ENCODE data around the gene SUSD3. TPM values are rescaled to one million over a fixed set of nuclear protein-coding genes. Genes with fewer than 3 reads are reported as not detected.

The SUSD3 gene
- total and polyA plus RNA-seq, 9 donors: 1.7 to 3.9 (median 2.6) TPM

DNA sequence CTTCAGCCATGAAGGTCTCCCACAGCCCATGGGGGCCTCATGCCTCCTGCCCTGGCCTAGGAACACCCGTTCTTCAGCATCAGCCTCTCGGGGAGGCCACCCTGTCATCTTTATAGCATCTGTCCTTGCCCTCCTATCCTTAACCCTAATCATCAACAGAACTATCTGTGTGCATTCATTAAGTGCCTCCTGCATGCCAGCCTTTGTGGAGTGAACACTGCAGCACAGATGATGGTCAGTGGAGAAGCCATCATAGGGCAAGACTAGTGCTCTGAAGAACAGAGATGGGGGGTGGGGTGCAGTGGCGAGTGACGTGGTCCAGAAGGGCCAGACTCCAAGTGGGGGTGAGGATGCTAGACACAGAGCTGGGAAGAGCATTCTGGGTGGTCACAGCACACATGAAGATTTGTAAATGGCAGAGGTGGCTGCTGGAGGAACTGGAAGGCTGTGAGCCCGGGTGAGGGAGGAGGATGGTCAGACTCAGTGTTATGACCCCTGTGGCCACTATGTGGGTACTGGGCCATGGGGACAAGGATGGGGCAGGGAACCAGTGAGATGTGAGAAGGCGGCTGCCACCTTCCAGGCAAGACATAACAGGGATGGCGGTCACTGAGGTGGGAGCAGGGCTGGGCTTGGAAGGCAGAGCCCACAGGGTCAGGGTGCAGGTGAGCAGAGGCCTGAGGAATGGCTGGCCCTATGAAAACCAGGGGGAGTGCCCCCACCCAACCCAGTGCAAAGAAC is 33.9 kb downstream of the SUSD3 start:
- WGBS (ENCODE audit: insufficient coverage): 92% methylated on average over 6 of the region's 7 CpGs
- no peak for DNase-seq
- Histone ChIP-seq H3K36me3 (ENCODE audit: control insufficient read depth, insufficient read depth, low read length) (no peaks in the 10 kb centered on the region), H3K4me1 (ENCODE audit: control insufficient read depth, insufficient read depth, low read length) (peaks cover 38% of the 10 kb centered on the region), H3K4me3 (ENCODE audit: low read length) (no peak overlapping the region), H3K27ac (ENCODE audit: low read length) (peak overlapping the region; percentile 99), H3K9me3 (replicated peaks; ENCODE audit: control insufficient read depth, low read depth, low read length) (no peaks in the 10 kb centered on the region), H3K27me3 (ENCODE audit: control insufficient read depth, insufficient read depth, low read length) (no peaks in the 10 kb centered on the region)

DNA sequence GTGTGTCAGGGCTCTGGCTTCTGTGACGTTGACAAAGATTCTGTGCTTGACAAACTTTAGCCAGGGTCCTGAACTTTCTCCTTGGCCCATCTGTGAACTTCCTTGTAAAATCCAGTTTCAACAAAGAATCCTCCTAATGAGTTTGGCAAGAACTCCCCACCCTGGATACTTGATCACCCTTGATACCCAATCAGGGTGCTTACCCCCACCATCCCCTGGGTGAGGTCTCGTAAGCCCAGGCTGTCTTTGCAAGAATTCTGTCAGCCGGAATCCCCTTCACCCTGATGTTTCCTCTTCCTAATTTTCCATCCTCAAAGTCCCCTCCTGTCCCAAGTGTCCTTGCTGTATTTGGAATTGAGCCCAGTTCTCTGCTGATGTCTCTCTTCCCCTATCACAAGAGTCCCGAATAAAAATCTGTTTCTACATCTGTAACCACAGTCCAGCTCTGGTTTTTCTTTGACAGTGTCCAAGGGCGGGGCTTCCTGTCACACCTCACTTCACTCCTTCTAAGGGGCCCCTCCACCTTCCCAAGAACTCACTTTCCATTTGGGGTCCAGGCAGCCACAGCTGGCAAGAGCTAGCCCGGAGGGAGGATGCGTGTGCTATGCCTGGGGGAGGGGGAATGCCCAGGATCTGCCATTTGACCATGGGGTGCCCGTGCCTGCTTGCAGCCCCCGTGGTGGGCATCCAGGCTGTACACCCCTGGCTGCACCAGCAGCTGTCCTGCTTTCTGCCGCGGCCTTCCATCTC is 34.8 kb downstream of the SUSD3 start:
- Histone ChIP-seq H3K4me1 (ENCODE audit: control insufficient read depth, insufficient read depth, low read length) (peaks cover 47% of the 10 kb centered on the region), H3K36me3 (ENCODE audit: control insufficient read depth, insufficient read depth, low read length) (peaks cover 3% of the 10 kb centered on the region), H3K4me3 (ENCODE audit: low read length) (no peak overlapping the region), H3K9me3 (replicated peaks; ENCODE audit: control insufficient read depth, low read depth, low read length) (no peaks in the 10 kb centered on the region), H3K27ac (ENCODE audit: low read length) (peak overlapping the region; percentile 99), H3K27me3 (ENCODE audit: control insufficient read depth, insufficient read depth, low read length) (no peaks in the 10 kb centered on the region)
- 42% methylated on average over 6 of the region's 11 CpGs for WGBS (ENCODE audit: insufficient coverage)
- peak; percentile 84 for DNase-seq

DNA sequence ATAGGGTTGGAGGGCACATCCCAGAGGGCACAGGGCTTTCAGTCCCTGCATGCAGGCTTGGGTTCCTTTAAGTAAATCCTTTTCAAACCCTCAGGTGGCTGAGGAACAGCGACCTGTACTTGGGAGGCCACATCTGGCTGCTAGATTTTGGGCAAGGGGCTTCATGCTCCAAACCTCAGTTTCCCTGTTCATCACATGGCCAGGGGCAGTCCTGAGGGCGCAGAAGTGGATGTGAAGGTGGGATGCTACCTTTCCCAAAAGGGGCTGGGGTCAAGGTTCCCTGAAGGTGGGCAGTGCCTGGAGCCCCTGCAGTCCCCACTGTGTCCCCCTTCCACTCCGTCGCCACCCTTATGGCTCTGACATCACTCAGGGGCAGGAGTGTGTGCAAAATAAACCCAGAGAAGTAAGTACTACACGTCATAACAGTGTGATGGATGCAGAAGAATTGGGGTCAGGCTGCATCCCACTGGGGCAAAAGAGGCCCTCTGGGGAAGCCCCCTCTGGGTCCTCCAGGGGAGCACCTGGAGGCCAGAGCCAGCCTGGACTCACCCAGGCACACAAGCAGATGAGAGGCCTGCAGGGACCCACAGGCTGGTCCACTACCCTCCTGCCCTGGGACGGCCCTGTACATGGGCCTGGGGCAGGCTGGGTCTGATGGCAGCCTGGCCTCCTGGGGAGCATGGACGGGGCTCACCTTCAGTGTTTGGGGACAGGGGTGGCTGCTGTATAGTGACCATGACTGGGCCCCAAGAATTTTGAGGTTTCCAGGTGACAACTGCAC is 35.6 kb downstream of the SUSD3 start:
- H3K4me1 ChIP-seq (ENCODE audit: control insufficient read depth, insufficient read depth, low read length): peaks cover 51% of the 10 kb centered on the region
- H3K27ac ChIP-seq (ENCODE audit: low read length): peak overlapping the region; percentile 99
- no peaks in the 10 kb centered on the region for H3K9me3 ChIP-seq (replicated peaks; ENCODE audit: control insufficient read depth, low read depth, low read length)
- H3K4me3 ChIP-seq (ENCODE audit: low read length): no peak overlapping the region
- WGBS (ENCODE audit: insufficient coverage): 38% methylated on average over 2 of the region's 7 CpGs
- no peak for DNase-seq
- peaks cover 3% of the 10 kb centered on the region for H3K36me3 ChIP-seq (ENCODE audit: control insufficient read depth, insufficient read depth, low read length)
- no peaks in the 10 kb centered on the region for H3K27me3 ChIP-seq (ENCODE audit: control insufficient read depth, insufficient read depth, low read length)

DNA sequence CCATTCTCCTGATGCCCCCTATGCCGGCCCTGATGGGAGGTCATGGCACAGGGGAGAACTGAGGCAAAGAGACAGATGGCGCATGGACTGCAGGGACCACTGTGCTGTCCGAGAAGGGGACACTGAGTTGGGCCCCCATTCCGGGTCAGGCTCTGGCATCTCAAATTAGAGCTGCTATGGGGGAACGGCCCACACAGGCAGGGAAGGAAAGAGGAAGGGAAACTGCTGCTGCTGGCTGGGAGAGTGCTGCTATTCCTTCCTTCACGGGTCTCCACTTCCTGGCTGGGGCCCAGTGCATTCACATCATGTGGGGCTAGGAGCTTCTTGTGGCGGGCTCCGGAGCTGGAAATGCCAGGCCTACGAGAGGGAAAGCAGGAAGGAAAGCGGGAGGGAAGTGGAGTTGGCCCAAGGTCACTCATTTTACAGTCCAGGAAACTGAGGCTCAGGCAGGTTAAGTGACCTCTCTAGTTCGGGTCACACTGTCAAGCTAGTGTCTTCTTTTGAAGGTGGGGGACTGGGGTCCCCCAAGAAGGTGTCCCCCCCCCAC is 36.2 kb downstream of the SUSD3 start:
- Histone ChIP-seq H3K36me3 (ENCODE audit: control insufficient read depth, insufficient read depth, low read length) (peaks cover 3% of the 10 kb centered on the region), H3K9me3 (replicated peaks; ENCODE audit: control insufficient read depth, low read depth, low read length) (no peaks in the 10 kb centered on the region), H3K4me3 (ENCODE audit: low read length) (peak overlapping the region; percentile 61), H3K4me1 (ENCODE audit: control insufficient read depth, insufficient read depth, low read length) (peaks cover 57% of the 10 kb centered on the region), H3K27ac (ENCODE audit: low read length) (peak overlapping the region; percentile 99), H3K27me3 (ENCODE audit: control insufficient read depth, insufficient read depth, low read length) (no peaks in the 10 kb centered on the region)
- WGBS (ENCODE audit: insufficient coverage): 33% methylated on average over 8 of the region's 11 CpGs
- DNase-seq: peak; percentile 93

DNA sequence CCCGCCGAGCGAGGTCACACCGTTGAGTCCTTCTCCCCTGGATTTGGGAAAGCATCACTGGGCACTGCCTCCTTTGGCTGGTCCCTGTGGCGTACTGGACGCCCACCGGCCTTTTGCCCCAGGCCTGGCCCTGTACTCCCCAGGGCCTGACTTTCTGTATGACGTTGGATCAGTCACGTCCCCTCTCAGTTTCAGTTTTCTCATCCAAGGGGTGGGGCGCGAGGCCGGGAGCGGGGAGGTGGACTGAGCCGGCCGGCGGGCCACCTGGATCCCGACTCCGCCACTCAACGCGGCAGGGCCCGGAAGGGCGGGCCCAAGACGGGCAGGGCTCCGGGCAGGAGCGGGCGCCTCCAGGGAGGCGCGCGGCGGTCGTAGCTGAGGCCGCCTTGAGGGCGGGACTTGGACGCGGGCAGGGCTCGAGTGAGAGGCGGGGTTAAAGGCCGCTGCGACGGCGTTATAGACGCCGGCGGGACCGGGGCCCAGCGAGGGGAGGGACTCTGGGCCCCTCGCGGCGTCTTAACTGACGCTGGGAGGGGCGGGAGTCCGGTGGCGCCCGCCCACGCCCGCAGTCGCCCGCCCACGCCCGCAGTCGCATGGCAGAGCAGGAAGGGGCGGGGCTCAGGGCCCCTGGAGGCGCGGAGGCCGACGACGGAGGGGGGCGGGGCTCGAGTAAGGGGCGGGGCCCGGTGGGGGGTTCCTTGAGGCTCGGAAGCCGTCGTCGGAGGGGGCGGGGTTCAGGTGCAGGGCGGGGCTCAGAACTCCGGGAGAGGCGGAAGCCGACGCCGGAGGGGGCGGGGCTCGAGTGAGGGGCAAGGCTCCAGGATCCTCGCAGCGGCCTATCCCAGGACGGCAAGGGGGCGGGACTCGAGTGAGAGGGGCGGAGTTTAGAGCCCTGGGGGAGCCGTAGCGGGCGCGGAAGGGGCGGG is 37.0 kb downstream of the SUSD3 start:
- WGBS (ENCODE audit: insufficient coverage): 7% methylated on average over 72 of the region's 95 CpGs
- Histone ChIP-seq H3K36me3 (ENCODE audit: control insufficient read depth, insufficient read depth, low read length) (peaks cover 3% of the 10 kb centered on the region), H3K4me3 (ENCODE audit: low read length) (peak overlapping the region; percentile 61), H3K27me3 (ENCODE audit: control insufficient read depth, insufficient read depth, low read length) (no peaks in the 10 kb centered on the region), H3K4me1 (ENCODE audit: control insufficient read depth, insufficient read depth, low read length) (peaks cover 57% of the 10 kb centered on the region), H3K27ac (ENCODE audit: low read length) (peak overlapping the region; percentile 99), H3K9me3 (replicated peaks; ENCODE audit: control insufficient read depth, low read depth, low read length) (no peaks in the 10 kb centered on the region)
- peak; percentile 99 for DNase-seq

DNA sequence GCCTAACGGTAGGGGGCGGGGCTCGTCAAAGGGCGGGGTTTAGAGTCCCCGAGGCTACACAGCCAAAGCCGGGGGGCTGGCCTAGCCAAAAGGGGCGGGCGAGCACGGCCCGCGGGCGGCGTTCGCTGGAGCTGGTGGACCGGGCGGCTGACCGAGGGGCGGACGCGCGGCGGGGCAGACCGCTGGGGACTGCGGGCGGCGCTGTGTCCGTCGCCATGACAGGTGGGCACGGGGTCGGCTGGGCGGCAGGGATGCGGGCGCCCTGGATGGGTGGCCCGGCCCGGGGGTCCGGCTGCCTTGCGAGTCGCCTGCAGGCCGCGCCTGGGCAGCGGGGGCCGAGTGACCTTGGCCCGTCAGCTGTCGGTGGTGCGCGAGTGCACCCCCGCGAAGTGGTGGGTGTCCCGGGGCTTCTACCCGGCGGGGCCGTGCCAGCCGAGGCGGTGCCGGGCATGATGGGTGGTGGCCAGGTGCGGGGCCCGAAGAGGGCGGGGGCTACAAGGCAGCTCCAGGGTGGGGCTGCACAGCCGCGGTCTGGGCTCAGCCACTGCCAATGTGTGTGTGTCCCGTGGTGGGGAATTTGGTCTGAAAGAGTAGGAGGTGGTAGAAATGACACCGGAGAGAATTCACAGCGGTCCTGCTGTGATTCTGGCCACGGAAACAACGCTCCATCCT is 37.8 kb downstream of the SUSD3 start, which contains the start of gene CARD19:
Gene CARD19, plus strand, starts transcription at position 87 of the 672 bp plus-strand sequence. Its CDS starts 129 bp downstream, at position 216.
- H3K9me3 ChIP-seq (replicated peaks; ENCODE audit: control insufficient read depth, low read depth, low read length): no peaks in the 10 kb centered on the region
- H3K4me1 ChIP-seq (ENCODE audit: control insufficient read depth, insufficient read depth, low read length): peaks cover 57% of the 10 kb centered on the region
- peak; percentile 81 for DNase-seq
- H3K27me3 ChIP-seq (ENCODE audit: control insufficient read depth, insufficient read depth, low read length): no peaks in the 10 kb centered on the region
- H3K36me3 ChIP-seq (ENCODE audit: control insufficient read depth, insufficient read depth, low read length): peaks cover 3% of the 10 kb centered on the region
- peak within 1 kb of the TSS; percentile 78 for H3K4me3 ChIP-seq (ENCODE audit: low read length)
- WGBS (ENCODE audit: insufficient coverage): under 1% methylated on average over 54 of the region's 65 CpGs
- H3K27ac ChIP-seq (ENCODE audit: low read length): peak within 1 kb of the TSS; percentile 99

DNA sequence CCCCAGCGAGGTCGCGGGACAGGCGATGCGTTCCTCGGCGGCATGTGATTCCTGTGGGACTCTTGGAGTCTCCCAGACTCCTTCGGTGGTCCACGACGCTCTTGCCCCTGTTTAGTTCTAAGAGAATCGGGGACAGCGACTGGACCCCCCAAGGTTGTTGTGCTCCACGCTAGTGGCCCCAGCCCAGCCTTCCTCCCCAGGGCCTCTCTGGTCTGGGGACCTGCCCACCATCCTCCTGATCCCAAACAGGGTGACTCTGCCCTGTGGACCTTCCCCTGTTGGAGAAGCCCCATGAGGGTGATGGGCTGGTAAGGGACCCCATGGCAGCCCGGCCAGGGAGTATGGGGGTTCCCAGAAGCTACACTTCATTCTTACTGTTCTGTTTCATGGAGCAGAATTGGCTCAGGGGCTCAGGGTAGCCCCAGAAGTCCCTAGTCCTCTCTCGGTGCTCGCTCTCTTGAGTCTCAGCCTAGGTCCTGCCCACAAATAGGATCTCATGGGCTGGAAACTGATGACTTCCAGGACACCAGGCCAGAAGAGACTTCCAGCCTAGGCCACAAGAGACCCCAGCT is 38.4 kb downstream of the SUSD3 start:
- H3K27me3 ChIP-seq (ENCODE audit: control insufficient read depth, insufficient read depth, low read length): no peaks in the 10 kb centered on the region
- H3K4me3 ChIP-seq (ENCODE audit: low read length): peak overlapping the region; percentile 78
- 6% methylated on average over 14 of the region's 16 CpGs for WGBS (ENCODE audit: insufficient coverage)
- peak; percentile 48 for DNase-seq
- H3K9me3 ChIP-seq (replicated peaks; ENCODE audit: control insufficient read depth, low read depth, low read length): peaks cover 1% of the 10 kb centered on the region
- H3K4me1 ChIP-seq (ENCODE audit: control insufficient read depth, insufficient read depth, low read length): peaks cover 57% of the 10 kb centered on the region
- peak overlapping the region; percentile 85 for H3K27ac ChIP-seq (ENCODE audit: low read length)
- H3K36me3 ChIP-seq (ENCODE audit: control insufficient read depth, insufficient read depth, low read length): peaks cover 3% of the 10 kb centered on the region

DNA sequence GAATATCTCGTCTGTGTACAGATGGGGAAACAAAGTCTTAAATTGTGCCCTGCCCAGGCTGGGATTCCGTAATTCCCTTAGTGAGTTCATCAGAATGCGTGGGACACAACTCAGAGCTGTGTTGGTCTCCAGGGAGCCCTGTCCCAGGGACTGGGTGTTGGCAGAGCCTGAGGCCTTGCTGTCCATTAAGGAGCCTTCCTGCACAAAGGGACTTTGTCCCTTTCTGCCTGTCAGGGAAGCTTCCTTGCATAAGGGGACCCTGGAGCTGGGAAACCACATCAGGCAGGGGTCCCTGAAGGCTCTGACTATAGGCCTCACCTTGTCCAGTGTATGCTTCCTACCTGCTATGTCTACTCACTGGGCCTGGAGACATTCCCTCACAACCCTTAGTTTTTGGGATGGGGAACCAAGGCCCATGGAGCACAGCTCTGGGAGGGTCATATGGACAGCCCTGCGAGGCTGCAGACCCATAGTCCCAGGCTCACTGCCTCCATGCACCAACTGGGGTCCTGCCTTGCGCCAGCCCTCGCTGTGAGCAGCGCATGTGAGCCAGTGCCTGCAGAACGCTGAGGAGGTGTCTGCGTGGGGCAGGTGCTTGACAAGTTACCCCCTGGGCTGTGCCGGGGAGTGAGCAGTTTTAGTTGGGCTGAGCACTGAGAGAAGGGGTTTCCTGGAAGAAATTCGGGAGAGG is 39.2 kb downstream of the SUSD3 start:
- H3K9me3 ChIP-seq (replicated peaks; ENCODE audit: control insufficient read depth, low read depth, low read length): peaks cover 5% of the 10 kb centered on the region
- peaks cover 53% of the 10 kb centered on the region for H3K4me1 ChIP-seq (ENCODE audit: control insufficient read depth, insufficient read depth, low read length)
- no peak for DNase-seq
- WGBS (ENCODE audit: insufficient coverage): 78% methylated on average over 11 of the region's 11 CpGs
- peak overlapping the region; percentile 15 for H3K27ac ChIP-seq (ENCODE audit: low read length)
- peak overlapping the region; percentile 78 for H3K4me3 ChIP-seq (ENCODE audit: low read length)
- no peaks in the 10 kb centered on the region for H3K27me3 ChIP-seq (ENCODE audit: control insufficient read depth, insufficient read depth, low read length)
- H3K36me3 ChIP-seq (ENCODE audit: control insufficient read depth, insufficient read depth, low read length): peaks cover 3% of the 10 kb centered on the region
